ENCODE data around the gene MCC. TPM values are rescaled to one million over a fixed set of nuclear protein-coding genes. Genes with fewer than 3 reads are reported as not detected.

The MCC gene
- total RNA-seq, 4 donors from 2014 or later, result 17.1 to 90.7 (median 40.1) TPM

- Histone ChIP-seq H3K27me3 (no peaks in the 10 kb centered on the region), H3K4me3 (no peak overlapping the region), H3K36me3 (no peaks in the 10 kb centered on the region), H3K27ac (no peak overlapping the region), H3K9me3 (no peaks in the 10 kb centered on the region), H3K4me1 (no peaks in the 10 kb centered on the region)
- TF ChIP-seq CTCF (IDR thresholded peaks at IDR 0.05) (no peak), POLR2A (IDR thresholded peaks at IDR 0.05) (no peak)
- intact Hi-C loops (cut with DNase I; ENCODE audit: low total_unique reads), result no loop called here
- no peak for DNase-seq
These were observed 315.9 kb downstream of the MCC start for GRCh38 chr5:113172231-113172826.

- Histone ChIP-seq H3K9me3 (no peaks in the 10 kb centered on the region), H3K4me1 (no peaks in the 10 kb centered on the region), H3K4me3 (no peak overlapping the region), H3K27ac (no peak overlapping the region), H3K27me3 (no peaks in the 10 kb centered on the region), H3K36me3 (no peaks in the 10 kb centered on the region)
- DNase-seq, result no peak
- intact Hi-C loops (cut with DNase I; ENCODE audit: low total_unique reads), result no loop called here
- TF ChIP-seq CTCF (IDR thresholded peaks at IDR 0.05), result no peak
- TF ChIP-seq POLR2A (IDR thresholded peaks at IDR 0.05), result no peak
These were observed 316.7 kb downstream of the MCC start for GRCh38 chr5:113171520-113171919.

GRCh38 chr5:113170707-113171106, 317.5 kb downstream of the MCC start:
- H3K4me3 ChIP-seq, result no peak overlapping the region
- no peaks in the 10 kb centered on the region for H3K27me3 ChIP-seq
- H3K36me3 ChIP-seq, result no peaks in the 10 kb centered on the region
- no peak for DNase-seq
- no peaks in the 10 kb centered on the region for H3K9me3 ChIP-seq
- H3K27ac ChIP-seq, result no peak overlapping the region
- TF ChIP-seq CTCF (IDR thresholded peaks at IDR 0.05) (no peak), POLR2A (IDR thresholded peaks at IDR 0.05) (no peak)
- intact Hi-C loops (cut with DNase I; ENCODE audit: low total_unique reads), result no loop called here
- H3K4me1 ChIP-seq, result no peaks in the 10 kb centered on the region

- no peak for DNase-seq
- Histone ChIP-seq H3K27me3 (no peaks in the 10 kb centered on the region), H3K9me3 (no peaks in the 10 kb centered on the region), H3K4me1 (no peaks in the 10 kb centered on the region), H3K4me3 (no peak overlapping the region), H3K27ac (no peak overlapping the region), H3K36me3 (no peaks in the 10 kb centered on the region)
- TF ChIP-seq CTCF (IDR thresholded peaks at IDR 0.05) (no peak), POLR2A (IDR thresholded peaks at IDR 0.05) (no peak)
- intact Hi-C loops (cut with DNase I; ENCODE audit: low total_unique reads), result no loop called here
These were observed 318.5 kb downstream of the MCC start for GRCh38 chr5:113169720-113170119.

GRCh38 chr5:113167985-113168384, 320.3 kb downstream of the MCC start:
- intact Hi-C loops (cut with DNase I; ENCODE audit: low total_unique reads), result no loop called here
- no peaks in the 10 kb centered on the region for H3K36me3 ChIP-seq
- H3K27ac ChIP-seq, result no peak overlapping the region
- no peaks in the 10 kb centered on the region for H3K9me3 ChIP-seq
- no peak for DNase-seq
- TF ChIP-seq CTCF (IDR thresholded peaks at IDR 0.05) (no peak), POLR2A (IDR thresholded peaks at IDR 0.05) (no peak)
- H3K4me1 ChIP-seq, result no peaks in the 10 kb centered on the region
- H3K4me3 ChIP-seq, result no peak overlapping the region
- H3K27me3 ChIP-seq, result no peaks in the 10 kb centered on the region

All from uterus (tissue), 4 donors.